Breast epithelium (tissue), 4 donors: ENCODE data around the gene AMOTL1. TPM values are rescaled to one million over a fixed set of nuclear protein-coding genes. Genes with fewer than 3 reads are reported as not detected.
A peak's percentile ranks its signal among the peaks of the same experiment; 100 is the strongest.

Source experiments
- DNase-seq, 2 donors: peaks; one replicate each; pipeline ENCODE4 v3.0.0-alpha.2; 2019; ENCODE audit warnings: low spot score in 2 of 2
- H3K27ac ChIP-seq, 2 donors: fragments of 200-600 bp; sonication (generic) in 1 of 2; one replicate each; pipeline ENCODE4 v1.5.1; 2016 to 2019; ENCODE audit warnings: mild to moderate bottlenecking in 1 of 2
- H3K27me3 ChIP-seq, 2 donors: fragments of 200-600 bp; sonication (generic) in 1 of 2; one replicate each; pipeline versions ENCODE4 v1.5.1 to v1.6.0; 2017 to 2019; ENCODE audit warnings: control low read depth in 1 of 2, mild to moderate bottlenecking in 1 of 2
- H3K36me3 ChIP-seq: fragments of 200-600 bp; one replicate; pipeline ENCODE4 v1.5.1; 2019
- H3K4me1 ChIP-seq, 2 donors: fragments of 200-600 bp; sonication (generic); one replicate each; pipeline ENCODE4 v1.5.1; 2016 to 2019; ENCODE audit warnings: control low read depth in 1 of 2
- H3K4me3 ChIP-seq, 3 donors: fragments of 200-600 bp; sonication (generic); 1 replicate in 2 of 3; 2 replicates in 1 of 3; pipeline ENCODE4 v1.5.1; 2016 to 2019; ENCODE audit warnings: mild to moderate bottlenecking in 3 of 3, moderate library complexity in 2 of 3
- H3K9me3 ChIP-seq, 2 donors: fragments of 200-600 bp; sonication (generic) in 1 of 2; one replicate each; pipeline ENCODE4 v1.5.1; 2016 to 2019; ENCODE audit warnings: control low read depth in 1 of 2
- POLR2A ChIP-seq: fragments of 450-650 bp; IDR thresholded peaks from one replicate; pipeline ENCODE4 v1.6.1; 2016; ENCODE audit warnings: antibody characterized with exemption, mild to moderate bottlenecking, moderate library complexity
- POLR2AphosphoS5 ChIP-seq, 3 donors: sonication (generic); formaldehyde crosslinking; IDR thresholded peaks; one replicate each; pipeline ENCODE4 v1.6.1; 2017; ENCODE audit warnings: antibody characterized with exemption in 3 of 3
- intact Hi-C: fragments of 100-400 bp; cut with DNase I; formaldehyde crosslinking; loops from one replicate; pipeline ENCODE4 v1.15.1; 2023; ENCODE audit warnings: low total_unique reads
- total RNA-seq, 3 donors: library from RNA; depleted of rRNA; stranded (reverse); fragments of >200 nt; gene quantifications; one replicate each; pipeline ENCODE4 v1.1.0, GENCODE V29; 2016
- TF ChIP-seq, protein P1 (sequence below), 3 donors: fragments of 450-650 bp; IDR thresholded peaks; one replicate each; pipeline ENCODE4 v1.5.1; 2016 to 2017; ENCODE audit warnings: antibody characterized with exemption in 3 of 3, mild to moderate bottlenecking in 3 of 3, moderate library complexity in 3 of 3

Gene AMOTL1
- total RNA-seq, 3 donors from 2014 or later: 35.5 to 41.4 (median 39.0) TPM

DNA sequence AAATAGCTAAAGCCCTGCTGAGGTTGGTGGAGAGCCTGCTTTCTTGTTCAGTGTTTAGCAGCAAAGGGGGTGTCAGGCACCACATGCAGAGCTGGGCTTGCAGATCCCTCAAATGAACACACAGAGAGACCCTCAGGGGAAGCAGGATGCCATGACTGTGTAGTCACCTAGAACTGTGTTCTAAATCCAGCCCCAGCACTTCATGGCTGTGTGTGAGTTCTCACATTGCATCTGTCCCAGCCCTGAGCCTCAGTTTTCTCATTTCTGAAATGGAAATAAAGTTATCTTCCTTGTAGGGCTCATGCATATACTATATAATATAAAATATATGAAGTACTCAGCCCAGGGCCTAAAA lies 158.1 kb downstream of the AMOTL1 start:
- intact Hi-C loops: no loop called here
- Histone ChIP-seq H3K27me3 (no peaks in the 10 kb centered on the region), H3K4me1 (peaks cover 0 to 4% of the 10 kb centered on the region in 2 donors), H3K9me3 (no peaks in the 10 kb centered on the region), H3K27ac (peak overlapping the region; percentile 65 to 66), H3K4me3 (no peak overlapping the region), H3K36me3 (no peaks in the 10 kb centered on the region)
- DNase-seq: no peak
- TF ChIP-seq POLR2AphosphoS5 (IDR thresholded peaks at IDR 0.05): no peak
- TF ChIP-seq, protein P1, sequence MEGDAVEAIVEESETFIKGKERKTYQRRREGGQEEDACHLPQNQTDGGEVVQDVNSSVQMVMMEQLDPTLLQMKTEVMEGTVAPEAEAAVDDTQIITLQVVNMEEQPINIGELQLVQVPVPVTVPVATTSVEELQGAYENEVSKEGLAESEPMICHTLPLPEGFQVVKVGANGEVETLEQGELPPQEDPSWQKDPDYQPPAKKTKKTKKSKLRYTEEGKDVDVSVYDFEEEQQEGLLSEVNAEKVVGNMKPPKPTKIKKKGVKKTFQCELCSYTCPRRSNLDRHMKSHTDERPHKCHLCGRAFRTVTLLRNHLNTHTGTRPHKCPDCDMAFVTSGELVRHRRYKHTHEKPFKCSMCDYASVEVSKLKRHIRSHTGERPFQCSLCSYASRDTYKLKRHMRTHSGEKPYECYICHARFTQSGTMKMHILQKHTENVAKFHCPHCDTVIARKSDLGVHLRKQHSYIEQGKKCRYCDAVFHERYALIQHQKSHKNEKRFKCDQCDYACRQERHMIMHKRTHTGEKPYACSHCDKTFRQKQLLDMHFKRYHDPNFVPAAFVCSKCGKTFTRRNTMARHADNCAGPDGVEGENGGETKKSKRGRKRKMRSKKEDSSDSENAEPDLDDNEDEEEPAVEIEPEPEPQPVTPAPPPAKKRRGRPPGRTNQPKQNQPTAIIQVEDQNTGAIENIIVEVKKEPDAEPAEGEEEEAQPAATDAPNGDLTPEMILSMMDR (IDR thresholded peaks at IDR 0.05): no peak
- no peak for TF ChIP-seq POLR2A

Other genes with a start within 250 kb of the AMOTL1 start
- 1 to 10 TPM; 3.9 to 9.4 (median 5.3) TPM for gene FUT4, start 224.4 kb upstream of the AMOTL1 start, total RNA-seq
- 1 to 10 TPM; 4.8 to 6.7 (median 5.6) TPM for gene PIWIL4, start 201.0 kb upstream of the AMOTL1 start, total RNA-seq
- 10 to 100 TPM; 42.9 to 62.7 (median 47.9) TPM for gene CWC15, start 205.2 kb downstream of the AMOTL1 start, total RNA-seq
- 1 to 10 TPM in 1 of 3 donors, under 1 TPM in 2; 0.33 to 1.2 (median 0.96) TPM for gene KDM4D, start 205.4 kb downstream of the AMOTL1 start, total RNA-seq